ENCODE data around the gene AKAP12. TPM values are rescaled to one million over a fixed set of nuclear protein-coding genes. Genes with fewer than 3 reads are reported as not detected.
A peak's percentile ranks its signal among the peaks of the same experiment; 100 is the strongest.

The AKAP12 gene
- polyA plus RNA-seq, 1 donor from 2014 or later: 21.5 TPM

GRCh38 chr6:151215999-151216398 is 23.8 kb upstream of the AKAP12 start:
- Histone ChIP-seq H3K27me3 (ENCODE audit: insufficient read depth, low read depth, low read length) (no peaks in the 10 kb centered on the region), H3K9me3 (ENCODE audit: low read length) (no peaks in the 10 kb centered on the region), H3K4me3 (ENCODE audit: low read length) (no peak overlapping the region), H3K36me3 (ENCODE audit: insufficient read depth, low read length) (no peaks in the 10 kb centered on the region), H3F3A (ENCODE audit: insufficient read depth, low read length, poor library complexity, severe bottlenecking) (no peaks in the 10 kb centered on the region), H2AFZ (ENCODE audit: low read depth, low read length) (no peak overlapping the region), H3K79me2 (replicated peaks; ENCODE audit: insufficient read depth, low read length) (no peaks in the 10 kb centered on the region), H4K20me1 (ENCODE audit: insufficient read depth) (no peaks in the 10 kb centered on the region), H3K27ac (ENCODE audit: low read length) (peak overlapping the region; percentile 79), H3K9me2 (ENCODE audit: insufficient read depth, low read length) (no peaks in the 10 kb centered on the region), H3K4me2 (ENCODE audit: low read length) (no peak overlapping the region), H3K9ac (ENCODE audit: low read length) (peak overlapping the region; percentile 51)
- TF ChIP-seq RAD21 (conservative IDR thresholded peaks at IDR 0.05): no peak
- no peak for TF ChIP-seq TAF1 (IDR thresholded peaks at IDR 0.05; ENCODE audit: low read depth)
- no peak for TF ChIP-seq CTCF (IDR thresholded peaks at IDR 0.05; ENCODE audit: poor library complexity, severe bottlenecking)
- no peak for TF ChIP-seq EZH2 (IDR thresholded peaks at IDR 0.05; ENCODE audit: borderline replicate concordance, insufficient read depth, low read length, poor library complexity, severe bottlenecking)
- TF ChIP-seq SMC3 (conservative IDR thresholded peaks at IDR 0.05; ENCODE audit: poor library complexity): no peak
- TF ChIP-seq, protein P1, sequence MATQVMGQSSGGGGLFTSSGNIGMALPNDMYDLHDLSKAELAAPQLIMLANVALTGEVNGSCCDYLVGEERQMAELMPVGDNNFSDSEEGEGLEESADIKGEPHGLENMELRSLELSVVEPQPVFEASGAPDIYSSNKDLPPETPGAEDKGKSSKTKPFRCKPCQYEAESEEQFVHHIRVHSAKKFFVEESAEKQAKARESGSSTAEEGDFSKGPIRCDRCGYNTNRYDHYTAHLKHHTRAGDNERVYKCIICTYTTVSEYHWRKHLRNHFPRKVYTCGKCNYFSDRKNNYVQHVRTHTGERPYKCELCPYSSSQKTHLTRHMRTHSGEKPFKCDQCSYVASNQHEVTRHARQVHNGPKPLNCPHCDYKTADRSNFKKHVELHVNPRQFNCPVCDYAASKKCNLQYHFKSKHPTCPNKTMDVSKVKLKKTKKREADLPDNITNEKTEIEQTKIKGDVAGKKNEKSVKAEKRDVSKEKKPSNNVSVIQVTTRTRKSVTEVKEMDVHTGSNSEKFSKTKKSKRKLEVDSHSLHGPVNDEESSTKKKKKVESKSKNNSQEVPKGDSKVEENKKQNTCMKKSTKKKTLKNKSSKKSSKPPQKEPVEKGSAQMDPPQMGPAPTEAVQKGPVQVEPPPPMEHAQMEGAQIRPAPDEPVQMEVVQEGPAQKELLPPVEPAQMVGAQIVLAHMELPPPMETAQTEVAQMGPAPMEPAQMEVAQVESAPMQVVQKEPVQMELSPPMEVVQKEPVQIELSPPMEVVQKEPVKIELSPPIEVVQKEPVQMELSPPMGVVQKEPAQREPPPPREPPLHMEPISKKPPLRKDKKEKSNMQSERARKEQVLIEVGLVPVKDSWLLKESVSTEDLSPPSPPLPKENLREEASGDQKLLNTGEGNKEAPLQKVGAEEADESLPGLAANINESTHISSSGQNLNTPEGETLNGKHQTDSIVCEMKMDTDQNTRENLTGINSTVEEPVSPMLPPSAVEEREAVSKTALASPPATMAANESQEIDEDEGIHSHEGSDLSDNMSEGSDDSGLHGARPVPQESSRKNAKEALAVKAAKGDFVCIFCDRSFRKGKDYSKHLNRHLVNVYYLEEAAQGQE (IDR thresholded peaks at IDR 0.05; ENCODE audit: borderline replicate concordance): no peak
- no peak for TF ChIP-seq POLR2AphosphoS5 (IDR thresholded peaks at IDR 0.05)
- no peak for TF ChIP-seq MXI1 (conservative IDR thresholded peaks at IDR 0.05; ENCODE audit: poor library complexity, severe bottlenecking)
- TF ChIP-seq EP300 (conservative IDR thresholded peaks at IDR 0.05; ENCODE audit: poor library complexity, severe bottlenecking): no peak

- peak overlapping the region; percentile 33 for H2AFZ ChIP-seq (ENCODE audit: low read depth, low read length)
- H3K79me2 ChIP-seq (replicated peaks; ENCODE audit: insufficient read depth, low read length): no peaks in the 10 kb centered on the region
- no peaks in the 10 kb centered on the region for H3F3A ChIP-seq (ENCODE audit: insufficient read depth, low read length, poor library complexity, severe bottlenecking)
- no peaks in the 10 kb centered on the region for H3K9me3 ChIP-seq (ENCODE audit: low read length)
- H3K27ac ChIP-seq (ENCODE audit: low read length): peak overlapping the region; percentile 79
- no peaks in the 10 kb centered on the region for H3K9me2 ChIP-seq (ENCODE audit: insufficient read depth, low read length)
- H3K27me3 ChIP-seq (ENCODE audit: insufficient read depth, low read depth, low read length): no peaks in the 10 kb centered on the region
- no peaks in the 10 kb centered on the region for H3K36me3 ChIP-seq (ENCODE audit: insufficient read depth, low read length)
- H4K20me1 ChIP-seq (ENCODE audit: insufficient read depth): no peaks in the 10 kb centered on the region
- TF ChIP-seq EZH2 (IDR thresholded peaks at IDR 0.05; ENCODE audit: borderline replicate concordance, insufficient read depth, low read length, poor library complexity, severe bottlenecking) (no peak), EP300 (conservative IDR thresholded peaks at IDR 0.05; ENCODE audit: poor library complexity, severe bottlenecking) (peak; percentile 49), POLR2AphosphoS5 (IDR thresholded peaks at IDR 0.05) (peak; percentile 30), CTCF (IDR thresholded peaks at IDR 0.05; ENCODE audit: poor library complexity, severe bottlenecking) (no peak), SMC3 (conservative IDR thresholded peaks at IDR 0.05; ENCODE audit: poor library complexity) (no peak)
- H3K4me2 ChIP-seq (ENCODE audit: low read length): no peak overlapping the region
- peak overlapping the region; percentile 40 for H3K4me3 ChIP-seq (ENCODE audit: low read length)
- H3K9ac ChIP-seq (ENCODE audit: low read length): peak overlapping the region; percentile 51
These were observed 23.0 kb upstream of the AKAP12 start for GRCh38 chr6:151216804-151217203.

Measured in neural cell (in vitro differentiated cells).